ENCODE measurements around the gene POP4.

The POP4 gene

GRCh38 chr19:29577649-29577963, 28.5 kb upstream of the POP4 start:
- TF ChIP-seq CTCF (IDR thresholded peaks at IDR 0.05; ENCODE audit: low read length, missing control alignments) = no peak
- no peak for DNase-seq (ENCODE audit: low read depth)
- no peak overlapping the region for H3K4me3 ChIP-seq (replicated peaks; ENCODE audit: low read depth, low read length)

DNA sequence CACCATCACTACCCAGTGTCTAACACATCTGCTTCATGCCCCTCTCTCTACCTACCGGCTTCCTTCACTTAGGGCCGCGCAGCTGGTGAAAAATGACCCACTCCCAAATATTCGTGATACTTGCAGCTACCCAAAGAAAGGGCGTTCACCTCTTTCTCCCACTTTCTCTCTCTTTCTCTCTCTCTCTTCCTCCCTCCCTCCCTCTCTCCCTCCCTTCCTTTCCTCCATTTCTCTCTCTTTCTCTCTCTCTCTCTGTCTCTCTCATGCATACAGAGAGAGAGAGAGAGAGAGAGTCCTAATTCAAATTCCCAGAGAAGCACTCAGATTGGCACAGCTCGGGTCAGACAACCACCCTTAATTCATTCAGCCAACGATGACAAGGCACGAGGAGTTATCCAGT, 27.7 kb upstream of the POP4 start:
- no peak for TF ChIP-seq CTCF (IDR thresholded peaks at IDR 0.05; ENCODE audit: low read length, missing control alignments)
- H3K4me3 ChIP-seq (replicated peaks; ENCODE audit: low read depth, low read length) = no peak overlapping the region
- no peak for DNase-seq (ENCODE audit: low read depth)

DNA sequence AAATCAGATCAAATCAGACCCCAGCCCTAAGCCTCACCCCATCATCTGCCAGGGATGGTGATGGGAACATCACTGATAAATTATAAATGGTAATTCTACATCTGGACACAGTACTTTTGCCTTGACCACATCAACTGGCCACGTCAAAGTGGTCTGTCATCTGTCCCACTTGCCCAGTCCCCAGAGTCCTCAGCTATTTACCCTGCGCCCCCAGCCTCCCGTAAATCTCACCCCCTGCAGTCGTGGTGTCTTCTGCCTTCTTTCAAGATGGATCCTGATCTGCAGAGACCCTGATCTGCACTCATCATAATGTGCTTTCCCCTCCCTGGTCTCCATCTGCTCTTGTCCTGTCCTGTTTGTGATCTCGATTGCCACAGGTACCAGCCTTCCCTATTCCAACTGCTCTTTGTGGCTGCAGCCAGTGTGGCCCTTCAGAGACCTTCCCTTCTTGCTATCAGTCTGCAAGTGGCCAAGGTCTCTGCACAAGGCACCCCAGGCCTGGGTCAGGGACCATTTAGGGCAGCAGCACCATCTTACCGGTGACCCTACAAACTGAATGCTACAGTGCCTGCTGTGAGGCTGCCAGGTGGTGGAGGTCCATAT, 26.7 kb upstream of the POP4 start:
- TF ChIP-seq CTCF (IDR thresholded peaks at IDR 0.05; ENCODE audit: low read length, missing control alignments) = no peak
- no peak overlapping the region for H3K4me3 ChIP-seq (replicated peaks; ENCODE audit: low read depth, low read length)
- DNase-seq (ENCODE audit: low read depth) = no peak

GRCh38 chr19:29581398-29581797, 24.7 kb upstream of the POP4 start:
- TF ChIP-seq CTCF (IDR thresholded peaks at IDR 0.05; ENCODE audit: low read length, missing control alignments) = no peak
- DNase-seq (ENCODE audit: low read depth) = no peak
- no peak overlapping the region for H3K4me3 ChIP-seq (replicated peaks; ENCODE audit: low read depth, low read length)

- peak; percentile 45 for DNase-seq (ENCODE audit: low read depth)
- no peak for TF ChIP-seq CTCF (IDR thresholded peaks at IDR 0.05; ENCODE audit: low read length, missing control alignments)
- H3K4me3 ChIP-seq (replicated peaks; ENCODE audit: low read depth, low read length) = no peak overlapping the region
Observed at GRCh38 chr19:29583196-29583999, 22.7 kb upstream of the POP4 start.

GRCh38 chr19:29586401-29586800, 19.7 kb upstream of the POP4 start:
- no peak overlapping the region for H3K4me3 ChIP-seq (replicated peaks; ENCODE audit: low read depth, low read length)
- TF ChIP-seq CTCF (IDR thresholded peaks at IDR 0.05; ENCODE audit: low read length, missing control alignments) = no peak
- DNase-seq (ENCODE audit: low read depth) = no peak

GRCh38 chr19:29587059-29587458, 19.0 kb upstream of the POP4 start:
- no peak for DNase-seq (ENCODE audit: low read depth)
- no peak for TF ChIP-seq CTCF (IDR thresholded peaks at IDR 0.05; ENCODE audit: low read length, missing control alignments)
- no peak overlapping the region for H3K4me3 ChIP-seq (replicated peaks; ENCODE audit: low read depth, low read length)

Measured in fibroblast of pulmonary artery (primary cell).